22Rv1 (cell line): Measurements from ENCODE around the gene WIPF1.

Experiments
- H3K27ac ChIP-seq: fragments of 450-650 bp; 2 replicates; pipeline ENCODE4 v1.5.1; 2017
- ZFX ChIP-seq: fragments of 450-650 bp; IDR thresholded peaks from 2 replicates; pipeline ENCODE4 v1.6.1; 2017; ENCODE audit warnings: antibody characterized with exemption, borderline replicate concordance
- TF ChIP-seq, protein P1 (sequence below): fragments of 450-650 bp; IDR thresholded peaks from 2 replicates; pipeline ENCODE4 v1.5.1; 2017; ENCODE audit warnings: mild to moderate bottlenecking

The WIPF1 gene

DNA sequence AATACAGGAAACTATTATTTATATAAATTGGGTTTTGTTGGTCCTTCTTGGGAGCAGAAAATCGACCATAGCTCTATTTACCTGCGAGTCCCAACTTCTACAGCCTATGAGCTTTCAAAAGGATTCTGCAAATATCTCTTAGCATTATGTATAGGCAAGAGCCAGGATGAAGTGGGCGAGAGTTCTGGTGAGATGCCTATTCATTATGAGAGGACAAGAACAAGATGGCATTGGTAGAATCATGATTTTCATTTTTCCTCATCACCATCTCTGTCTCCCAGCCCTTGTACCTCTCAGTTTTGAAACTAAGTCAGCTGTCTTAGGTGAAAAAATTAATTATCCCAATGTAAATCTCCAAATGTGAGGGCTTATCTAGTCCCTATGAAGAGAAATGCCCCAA is 25.0 kb downstream of the WIPF1 start:
- TF ChIP-seq, protein P1, sequence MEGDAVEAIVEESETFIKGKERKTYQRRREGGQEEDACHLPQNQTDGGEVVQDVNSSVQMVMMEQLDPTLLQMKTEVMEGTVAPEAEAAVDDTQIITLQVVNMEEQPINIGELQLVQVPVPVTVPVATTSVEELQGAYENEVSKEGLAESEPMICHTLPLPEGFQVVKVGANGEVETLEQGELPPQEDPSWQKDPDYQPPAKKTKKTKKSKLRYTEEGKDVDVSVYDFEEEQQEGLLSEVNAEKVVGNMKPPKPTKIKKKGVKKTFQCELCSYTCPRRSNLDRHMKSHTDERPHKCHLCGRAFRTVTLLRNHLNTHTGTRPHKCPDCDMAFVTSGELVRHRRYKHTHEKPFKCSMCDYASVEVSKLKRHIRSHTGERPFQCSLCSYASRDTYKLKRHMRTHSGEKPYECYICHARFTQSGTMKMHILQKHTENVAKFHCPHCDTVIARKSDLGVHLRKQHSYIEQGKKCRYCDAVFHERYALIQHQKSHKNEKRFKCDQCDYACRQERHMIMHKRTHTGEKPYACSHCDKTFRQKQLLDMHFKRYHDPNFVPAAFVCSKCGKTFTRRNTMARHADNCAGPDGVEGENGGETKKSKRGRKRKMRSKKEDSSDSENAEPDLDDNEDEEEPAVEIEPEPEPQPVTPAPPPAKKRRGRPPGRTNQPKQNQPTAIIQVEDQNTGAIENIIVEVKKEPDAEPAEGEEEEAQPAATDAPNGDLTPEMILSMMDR: no peak
- TF ChIP-seq ZFX: no peak
- no peak overlapping the region for H3K27ac ChIP-seq

DNA sequence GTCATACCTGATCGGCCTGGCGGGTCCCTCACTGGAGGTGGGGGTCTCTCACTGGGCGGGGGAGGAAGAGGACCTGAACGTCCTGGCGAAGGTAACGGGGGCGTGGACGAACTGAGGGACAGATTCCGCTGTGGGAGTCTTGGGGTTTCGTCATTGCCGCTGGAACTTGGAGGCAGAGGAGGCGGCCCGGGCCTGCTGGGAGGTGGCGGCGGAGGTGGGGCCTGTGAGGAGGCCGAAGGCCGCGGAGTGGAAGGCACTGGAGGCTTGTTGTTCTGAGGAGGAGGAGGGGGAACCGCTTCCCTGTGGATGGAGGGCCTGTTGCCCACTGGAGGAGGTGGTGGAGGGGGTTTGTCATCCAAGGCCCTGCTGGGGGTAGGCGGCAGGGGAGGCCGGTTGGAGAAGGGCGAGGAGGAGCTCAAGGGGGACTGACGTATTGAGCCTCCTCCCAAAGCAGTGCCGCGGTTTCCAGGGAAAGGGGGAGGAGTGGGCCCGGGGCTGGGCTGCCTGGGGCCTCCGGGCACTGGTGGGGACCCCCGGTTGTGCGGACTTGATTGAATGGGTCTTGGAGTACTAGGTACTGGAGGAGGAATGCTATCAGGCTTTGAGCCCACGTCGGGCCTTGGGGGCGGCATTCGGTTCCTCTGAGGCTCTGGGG is 25.8 kb downstream of the WIPF1 start:
- no peak for TF ChIP-seq ZFX
- TF ChIP-seq, protein P1: no peak
- H3K27ac ChIP-seq: no peak overlapping the region

DNA sequence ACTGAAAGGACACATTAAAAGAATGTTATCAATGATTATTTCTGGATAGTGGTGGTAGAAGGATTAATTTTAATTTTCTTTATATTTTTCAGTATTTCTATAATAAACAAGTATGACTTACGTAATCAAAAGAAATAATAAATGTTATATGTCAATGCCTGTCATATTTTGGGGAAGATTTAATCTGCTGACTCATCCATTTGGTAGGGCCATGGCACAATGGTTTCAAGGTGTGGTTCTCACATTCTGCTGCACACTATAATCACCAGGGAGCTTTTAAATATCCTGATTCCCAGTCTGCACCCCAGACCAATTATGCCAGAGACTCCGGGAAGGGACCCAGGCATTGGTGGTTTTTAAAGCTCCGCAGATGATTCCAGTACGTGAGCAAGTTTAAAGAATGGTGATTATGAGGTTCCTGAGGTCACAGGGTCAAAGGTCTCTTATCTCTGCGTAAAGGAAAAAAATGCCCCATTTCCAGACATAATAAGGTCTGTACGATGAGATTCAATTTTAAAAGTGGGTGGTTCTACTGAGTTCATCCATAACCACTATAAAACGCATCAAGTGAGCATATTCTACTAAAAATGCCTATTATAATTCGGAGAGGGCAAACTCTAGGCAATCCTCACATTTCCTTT is 27.2 kb downstream of the WIPF1 start:
- TF ChIP-seq, protein P1: no peak
- TF ChIP-seq ZFX: no peak
- H3K27ac ChIP-seq: no peak overlapping the region

DNA sequence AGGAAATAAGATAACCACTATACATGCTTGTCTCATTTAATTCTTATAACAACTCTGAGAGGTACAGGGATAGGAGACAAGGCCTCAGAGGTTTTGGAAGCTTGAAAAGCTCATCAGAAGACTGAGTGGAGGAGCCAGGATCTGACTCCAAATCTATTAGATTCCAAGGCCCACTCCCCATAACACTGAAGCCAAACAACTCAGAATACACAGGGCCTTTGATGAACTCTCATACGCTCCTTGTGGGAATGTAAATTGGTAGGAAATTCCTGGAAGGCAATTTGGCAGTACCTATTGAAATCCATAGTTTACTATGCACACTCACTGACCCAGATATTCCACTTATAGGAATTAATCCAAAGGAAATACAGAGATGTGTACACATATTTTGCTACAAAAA is 27.9 kb downstream of the WIPF1 start:
- H3K27ac ChIP-seq: no peak overlapping the region
- TF ChIP-seq ZFX: no peak
- TF ChIP-seq, protein P1: no peak

DNA sequence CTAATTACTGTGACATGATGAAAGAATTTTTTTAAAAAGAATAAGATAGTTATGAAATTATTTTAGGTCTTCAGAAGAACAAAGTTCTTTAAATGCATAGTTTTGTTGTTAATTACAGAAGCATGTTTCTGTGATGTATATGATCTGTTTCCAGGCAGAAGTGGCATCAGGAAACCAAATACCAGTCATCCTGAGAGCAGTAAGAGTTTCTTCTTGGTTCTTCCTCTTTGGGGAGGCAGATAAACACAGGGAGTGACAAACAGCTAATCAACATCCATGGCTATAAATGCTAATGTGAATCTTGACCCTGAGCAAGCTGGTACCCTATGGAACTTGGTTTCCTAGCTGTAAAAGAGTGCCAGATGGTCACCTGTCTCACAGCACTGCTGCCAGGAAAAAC is 29.2 kb downstream of the WIPF1 start:
- no peak overlapping the region for H3K27ac ChIP-seq
- TF ChIP-seq, protein P1: no peak
- TF ChIP-seq ZFX: no peak

DNA sequence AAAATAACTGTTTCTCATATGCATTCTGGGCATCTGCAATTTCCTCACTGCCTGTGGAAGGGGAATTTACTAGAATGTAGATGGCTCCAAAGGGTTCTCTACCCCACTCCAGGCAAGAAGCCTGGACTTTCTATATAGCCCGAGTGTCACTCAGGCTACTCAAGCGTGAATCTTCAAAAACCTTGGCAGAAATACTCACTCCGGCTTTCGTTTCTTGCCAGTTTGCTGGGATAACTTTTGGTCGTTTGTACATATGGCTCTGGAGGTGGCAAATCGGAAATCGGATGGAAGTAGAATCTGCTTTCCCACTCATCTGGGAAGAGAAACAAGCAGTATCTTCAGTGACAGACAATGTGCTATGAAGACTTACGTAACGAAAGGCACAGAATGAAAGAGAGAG is 30.7 kb downstream of the WIPF1 start:
- no peak overlapping the region for H3K27ac ChIP-seq
- no peak for TF ChIP-seq ZFX
- TF ChIP-seq, protein P1: no peak

DNA sequence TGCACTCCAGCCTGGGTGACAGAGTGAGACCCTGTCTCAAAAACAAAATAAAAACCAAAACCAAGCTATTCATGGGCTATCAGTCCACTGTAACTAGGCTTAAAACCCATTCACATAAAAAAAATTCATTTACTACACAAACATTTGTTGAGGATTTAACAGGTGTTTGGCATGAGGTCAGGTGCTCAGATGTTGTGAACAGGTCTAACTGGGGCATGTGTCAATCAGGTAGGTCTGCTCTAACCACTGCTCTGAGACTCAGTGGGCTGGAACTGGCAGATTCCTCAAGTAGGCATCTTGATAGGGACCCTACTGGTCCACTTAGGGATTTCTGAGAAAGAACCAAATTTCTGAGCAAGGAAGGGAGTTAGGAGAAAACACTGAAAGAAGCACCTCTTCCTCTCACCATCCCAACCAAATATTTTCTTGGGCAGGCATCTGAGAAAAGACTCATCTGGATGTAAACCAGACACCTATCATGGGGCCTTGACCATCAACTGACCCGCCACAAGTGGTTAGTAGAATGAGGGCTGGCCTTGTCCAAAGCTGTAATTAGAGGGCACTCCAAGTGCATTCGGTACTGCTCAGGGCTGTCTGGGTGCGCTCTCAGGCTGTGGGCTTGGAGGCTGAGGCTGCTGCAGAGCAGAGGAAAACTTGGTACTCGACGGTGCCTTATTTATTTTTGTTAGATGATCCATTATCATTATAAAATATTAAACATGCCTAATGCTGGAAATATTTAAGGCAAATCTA is 33.9 kb downstream of the WIPF1 start:
- no peak overlapping the region for H3K27ac ChIP-seq
- no peak for TF ChIP-seq ZFX
- TF ChIP-seq, protein P1: no peak
